Stimulated activated CD4-positive, alpha-beta T cell treated with anti-CD3 and anti-CD28 coated beads, TNF-alpha, amount 100 ng/mL, for 24 hours (primary cell): ENCODE data around the gene KLHDC3.
A peak's percentile ranks its signal among the peaks of the same experiment; 100 is the strongest.

ENCODE experiments used
- DNase-seq, 3 experiments: peaks; one replicate each; pipeline ENCODE4 v3.0.0-alpha.2; 2020; ENCODE audit warnings: low read depth in 3 of 3

The KLHDC3 gene

GRCh38 chr6:43055966-43056365, 41.9 kb downstream of the KLHDC3 start:
- no peak for DNase-seq

GRCh38 chr6:43058531-43058930, 44.5 kb downstream of the KLHDC3 start:
- DNase-seq, result no peak

- DNase-seq, result peak; percentile 94 to 98 (median 97)
Measured at GRCh38 chr6:43059168-43060033, 45.4 kb downstream of the KLHDC3 start, which contains the start of the genes KLC4 and MRPL2. Gene KLC4 (plus strand): TSS chr6:43059631. CDS start chr6:43061336, 1,705 bp downstream. Gene MRPL2 (minus strand): TSS chr6:43059434. CDS start chr6:43059381, 53 bp downstream.

- DNase-seq, result no peak
Measured at GRCh38 chr6:43060034-43060754, 46.1 kb downstream of the KLHDC3 start.

GRCh38 chr6:43060755-43061633, 46.9 kb downstream of the KLHDC3 start:
- DNase-seq, result no peak

GRCh38 chr6:43061861-43062260, 47.8 kb downstream of the KLHDC3 start:
- DNase-seq, result no peak

GRCh38 chr6:43062818-43063217, 48.8 kb downstream of the KLHDC3 start:
- DNase-seq, result no peak

GRCh38 chr6:43070028-43070632, 56.1 kb downstream of the KLHDC3 start:
- no peak for DNase-seq
